C4-2B (cell line): ENCODE results near the gene GOLGA7B.

Experiments
- CTCF ChIP-seq: fragments of 450-650 bp; conservative IDR thresholded peaks from 2 replicates; pipeline ENCODE4 v1.5.1; 2017; ENCODE audit warnings: mild to moderate bottlenecking
- ZFX ChIP-seq: fragments of 450-650 bp; IDR thresholded peaks from 2 replicates; pipeline ENCODE4 v1.6.1; 2017

- TF ChIP-seq CTCF (no peak), ZFX (no peak)
Observed at GRCh38 chr10:97889461-97890265, 40.0 kb downstream of the GOLGA7B start.
